Activated naive CD8-positive, alpha-beta T cell treated with anti-CD3 and anti-CD28 coated beads, Interleukin-2, amount 50 U/mL, for 16 hours (primary cell): ENCODE results near the gene TASOR.

Source experiments
- DNase-seq: peaks from one replicate; pipeline ENCODE4 v3.0.0-alpha.2; 2020; ENCODE audit warnings: low read depth, low spot score

TASOR gene

DNA sequence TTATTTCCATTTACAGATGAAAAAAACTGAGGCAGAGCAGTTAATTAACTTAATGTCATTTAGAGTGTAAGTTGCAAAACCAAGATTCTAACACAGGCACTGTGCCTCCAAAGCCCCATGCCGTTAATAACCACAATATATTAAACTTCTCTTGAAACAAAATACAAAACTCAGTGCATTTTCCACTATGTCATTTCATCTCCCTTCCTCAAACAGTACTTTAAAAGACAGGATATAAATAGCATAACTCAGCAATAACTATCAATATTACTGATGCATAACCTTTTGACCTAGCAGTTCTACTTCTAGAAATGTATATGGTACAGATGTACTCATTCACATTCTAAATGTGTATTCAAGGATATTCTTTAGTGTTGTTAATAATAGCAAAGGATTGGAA is 5.1 kb upstream of the TASOR start:
- no peak for DNase-seq

DNA sequence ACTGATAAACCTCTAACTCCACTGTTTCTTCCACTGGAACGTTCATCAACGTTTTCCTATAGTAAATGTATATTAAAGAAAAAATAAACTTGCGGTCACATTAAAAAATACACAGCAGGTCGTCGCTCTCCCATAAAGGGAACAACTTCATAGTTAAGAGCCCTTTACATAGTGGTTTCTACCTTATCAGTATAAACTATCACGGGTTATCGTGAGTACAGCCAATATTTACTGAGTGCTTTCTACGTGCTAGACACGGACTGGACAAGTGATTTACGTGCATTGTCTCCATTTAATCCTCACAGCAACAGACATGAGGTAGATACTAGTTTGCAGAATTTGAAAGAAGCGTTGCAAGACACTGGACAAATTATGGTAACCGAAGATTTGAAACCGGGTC is 964 bp upstream of the TASOR start:
- DNase-seq: no peak

DNA sequence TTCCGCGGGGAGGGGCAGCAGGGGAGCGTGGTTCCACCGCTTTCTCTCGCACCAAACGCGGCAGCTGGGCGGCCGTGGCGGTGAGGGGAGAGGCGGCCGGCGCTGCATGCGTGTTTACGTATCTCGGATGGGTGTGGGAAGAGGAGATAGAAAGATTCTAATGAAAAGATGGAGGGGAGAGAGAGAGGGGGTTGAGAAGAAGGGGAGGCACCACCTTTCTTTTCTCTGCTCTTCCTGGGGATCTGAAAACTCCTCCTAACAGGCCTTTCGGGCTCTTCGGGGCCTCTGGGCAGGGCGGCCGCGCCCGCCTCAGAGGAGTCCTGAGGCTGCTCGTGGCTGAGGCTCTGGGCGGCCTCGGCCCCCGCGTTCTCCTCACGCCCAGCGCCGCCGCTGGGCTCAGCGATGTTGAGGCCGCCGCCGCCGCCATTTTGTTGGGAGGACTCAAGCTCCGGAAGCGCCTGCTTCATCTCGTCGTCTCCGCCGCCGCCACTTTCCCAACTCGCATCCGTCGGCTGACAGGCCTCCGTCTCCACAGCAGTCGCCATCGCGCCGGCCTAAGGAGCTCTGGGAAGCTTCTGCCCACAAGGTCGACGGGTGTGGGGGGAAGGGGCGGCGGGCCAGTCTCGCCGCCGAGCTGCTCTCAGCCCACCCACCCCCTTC is 473 bp downstream of the TASOR start:
- peak; percentile 49 for DNase-seq

DNA sequence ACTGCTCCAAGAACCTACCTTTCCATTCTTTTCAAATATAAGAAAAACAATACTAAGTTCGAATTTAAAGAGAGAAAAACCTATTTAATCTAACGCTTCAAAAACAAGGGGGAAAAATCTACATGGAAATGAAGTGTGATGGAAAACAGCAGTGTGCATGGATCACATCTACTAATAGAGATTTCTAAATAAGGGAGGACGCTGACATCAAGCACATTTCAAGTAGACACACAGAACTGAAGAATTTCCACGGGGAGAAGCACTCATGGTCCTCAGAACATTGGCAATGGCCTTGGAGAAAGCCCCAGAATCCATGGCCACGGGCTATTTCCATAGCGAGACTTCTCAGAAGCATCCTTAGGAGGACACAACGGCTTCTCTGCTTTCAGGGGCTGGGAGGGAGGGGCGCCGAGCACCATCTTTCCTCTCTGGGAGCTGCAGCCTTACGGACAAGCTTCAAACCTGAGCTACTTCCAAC is 1.0 kb downstream of the TASOR start:
- DNase-seq: no peak

DNA sequence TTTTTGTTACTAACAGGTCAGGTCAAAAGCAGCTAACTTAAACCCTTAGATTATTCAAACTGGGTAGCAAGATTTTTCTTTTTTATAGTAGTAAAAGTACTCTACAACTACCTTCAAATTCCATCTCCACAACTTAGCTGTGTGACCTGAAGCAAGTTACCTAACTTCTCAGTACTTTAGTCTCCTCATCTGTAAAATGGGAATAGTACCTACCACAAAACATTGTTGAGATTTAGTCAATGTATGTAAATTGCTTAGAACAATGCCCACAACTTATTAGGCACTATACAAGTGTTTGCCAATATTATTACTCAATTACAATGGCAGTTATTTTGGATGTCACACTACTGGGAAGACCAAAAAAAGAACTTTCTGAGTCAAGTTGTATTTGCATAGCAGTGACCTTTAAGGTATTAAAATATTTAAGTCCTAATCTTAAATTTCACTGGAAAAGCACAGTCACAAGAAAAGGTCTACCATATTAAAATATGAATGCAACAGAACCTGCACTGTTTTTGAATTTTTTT is 2.9 kb downstream of the TASOR start:
- DNase-seq: no peak

DNA sequence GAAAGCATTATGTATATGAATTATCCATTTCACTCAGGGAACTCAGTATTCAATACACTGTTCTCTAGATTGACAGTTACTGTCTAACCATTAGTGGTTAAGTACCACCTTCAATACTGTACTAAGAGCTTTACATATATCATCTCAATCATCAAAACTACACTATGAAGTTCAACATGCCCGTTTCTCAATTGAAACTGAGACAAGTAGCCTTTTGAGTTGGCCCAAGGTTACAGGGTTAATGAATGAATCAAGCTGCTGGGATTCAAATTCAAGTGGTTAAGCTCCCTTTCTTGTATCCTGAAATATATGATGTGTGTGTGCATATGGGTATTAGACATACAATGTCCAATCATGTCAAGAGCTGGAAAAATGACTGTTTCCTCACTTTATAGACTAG is 5.8 kb downstream of the TASOR start:
- no peak for DNase-seq

DNA sequence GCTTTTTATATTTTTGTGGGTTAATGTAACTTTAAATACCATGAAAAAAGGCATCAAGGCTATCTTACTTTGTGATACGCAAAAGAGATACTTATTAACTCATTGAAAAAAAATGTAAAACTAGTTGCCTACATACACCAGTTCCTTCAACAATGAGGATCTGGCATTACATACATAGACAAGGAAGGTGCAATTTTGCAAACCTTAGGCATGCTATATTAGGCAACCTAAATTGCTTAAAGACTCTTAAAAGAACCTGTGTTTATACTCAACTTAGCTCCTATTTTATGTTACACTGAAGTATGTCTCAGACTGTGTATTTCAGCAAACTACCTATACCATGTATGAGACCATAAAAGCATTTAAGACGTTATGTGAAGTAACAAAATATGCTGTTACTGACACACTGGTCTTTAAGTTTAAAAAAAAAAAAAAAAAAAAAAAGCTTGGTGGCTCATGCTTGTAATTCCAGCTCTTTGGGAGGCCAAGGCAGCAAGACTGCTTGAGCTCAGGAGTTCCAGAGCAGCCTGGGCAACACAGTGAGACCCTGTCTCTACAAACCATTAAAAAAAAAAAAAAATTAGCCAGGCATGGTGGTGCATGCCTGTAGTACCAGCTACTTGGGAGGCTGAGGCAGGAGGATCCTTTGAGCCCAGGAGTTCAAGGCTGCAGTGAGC is 9.1 kb downstream of the TASOR start:
- DNase-seq: no peak

DNA sequence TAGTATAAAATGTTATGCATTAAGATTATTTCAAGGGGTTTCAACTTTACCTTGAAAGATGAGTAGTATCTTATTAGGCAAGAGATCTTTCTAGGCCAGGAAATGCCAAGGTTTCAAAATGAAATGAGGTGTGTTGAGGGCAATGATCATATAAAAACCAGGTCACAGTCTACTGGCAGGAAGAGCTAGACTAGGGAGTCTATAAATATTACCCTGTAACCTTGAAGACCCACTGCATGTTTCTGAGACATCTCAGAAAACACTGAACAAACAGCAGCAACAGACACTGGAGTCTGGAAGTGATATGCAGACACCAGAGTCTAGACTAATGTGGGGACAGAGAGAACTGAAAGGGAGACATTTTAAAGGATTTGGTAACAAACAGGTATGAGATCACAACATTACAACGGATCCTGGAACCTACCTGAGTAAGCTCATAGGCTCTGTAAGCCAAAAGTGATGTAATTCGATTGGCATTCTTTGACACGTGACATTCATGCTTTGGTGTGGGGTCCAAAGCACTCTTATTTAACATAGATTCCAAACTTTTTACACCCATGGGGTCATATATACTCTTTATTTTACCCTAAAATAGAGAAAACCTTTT is 15.0 kb downstream of the TASOR start:
- DNase-seq: no peak

DNA sequence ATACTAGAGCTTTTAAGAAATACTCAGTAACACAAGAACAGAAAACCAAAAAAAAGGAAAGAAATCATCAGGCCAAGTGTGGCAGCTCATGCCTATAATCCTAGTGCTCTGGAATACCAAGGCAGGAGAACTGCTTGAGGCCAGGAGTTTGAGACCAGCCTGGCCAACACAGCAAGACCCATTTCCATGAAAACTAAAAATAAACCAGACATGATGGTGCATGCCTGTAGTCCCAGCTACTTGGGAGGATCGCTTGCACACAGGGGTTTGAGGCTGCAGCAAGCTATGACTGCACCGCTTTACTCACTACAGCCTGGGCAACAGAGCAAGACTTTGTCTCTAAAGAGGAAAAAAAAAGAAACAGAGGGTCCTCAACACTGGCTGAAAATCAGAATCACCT is 18.2 kb downstream of the TASOR start:
- DNase-seq: no peak

DNA sequence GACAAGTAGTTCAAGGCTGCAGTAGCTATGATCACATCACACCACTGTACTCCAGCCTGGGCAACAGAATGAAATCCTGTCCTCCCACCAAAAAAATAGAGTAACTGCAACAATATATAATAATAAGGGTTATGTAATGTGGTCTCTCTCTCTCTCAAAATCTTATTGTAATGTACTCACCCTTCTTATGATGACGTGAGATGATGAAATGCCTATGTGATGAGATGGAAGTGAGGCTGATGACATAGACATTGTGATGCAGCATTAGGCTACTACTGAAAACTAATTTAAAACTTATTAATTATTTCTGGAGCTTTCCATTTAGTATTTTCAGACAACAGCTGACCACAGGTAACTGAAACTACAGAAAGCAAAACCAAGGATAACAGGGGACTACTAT is 27.4 kb downstream of the TASOR start:
- DNase-seq: no peak

DNA sequence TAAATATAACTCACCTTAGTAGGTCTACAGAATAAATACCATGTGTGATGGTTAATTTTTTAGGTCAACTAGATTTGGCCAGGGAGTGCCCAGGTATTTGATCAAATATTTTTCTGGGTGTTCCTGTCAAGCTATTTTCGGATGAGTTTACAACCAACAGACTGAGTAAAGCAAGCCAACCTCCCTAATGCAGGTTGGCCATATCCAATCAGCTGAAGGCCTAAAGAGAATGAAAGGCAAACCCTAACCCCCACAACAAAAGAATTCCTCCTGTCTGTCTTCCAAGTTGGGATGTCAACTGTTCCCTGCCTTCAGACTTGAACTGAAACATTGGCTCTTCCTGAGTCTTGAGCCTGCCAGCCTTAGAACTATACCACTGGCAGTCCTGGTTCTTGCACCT is 28.6 kb downstream of the TASOR start:
- no peak for DNase-seq

DNA sequence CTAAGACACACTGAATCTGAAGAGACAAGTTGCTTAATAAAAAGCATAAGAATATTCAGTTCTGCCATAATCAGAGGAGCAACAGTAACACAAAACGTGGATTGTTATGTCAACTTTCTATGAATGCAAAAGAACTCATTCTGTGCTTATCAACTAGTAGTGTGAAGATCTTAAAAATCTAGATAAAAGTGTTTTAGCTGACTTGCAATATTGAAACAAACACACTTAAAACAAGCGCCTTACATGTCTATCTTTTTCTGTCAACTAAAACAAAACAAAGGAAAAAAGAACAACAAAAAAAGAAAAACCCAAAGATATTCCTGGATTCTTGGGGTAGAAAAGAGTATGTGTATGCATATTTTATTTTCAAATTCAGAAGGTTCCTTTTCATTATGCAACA is 37.7 kb downstream of the TASOR start:
- DNase-seq: no peak

DNA sequence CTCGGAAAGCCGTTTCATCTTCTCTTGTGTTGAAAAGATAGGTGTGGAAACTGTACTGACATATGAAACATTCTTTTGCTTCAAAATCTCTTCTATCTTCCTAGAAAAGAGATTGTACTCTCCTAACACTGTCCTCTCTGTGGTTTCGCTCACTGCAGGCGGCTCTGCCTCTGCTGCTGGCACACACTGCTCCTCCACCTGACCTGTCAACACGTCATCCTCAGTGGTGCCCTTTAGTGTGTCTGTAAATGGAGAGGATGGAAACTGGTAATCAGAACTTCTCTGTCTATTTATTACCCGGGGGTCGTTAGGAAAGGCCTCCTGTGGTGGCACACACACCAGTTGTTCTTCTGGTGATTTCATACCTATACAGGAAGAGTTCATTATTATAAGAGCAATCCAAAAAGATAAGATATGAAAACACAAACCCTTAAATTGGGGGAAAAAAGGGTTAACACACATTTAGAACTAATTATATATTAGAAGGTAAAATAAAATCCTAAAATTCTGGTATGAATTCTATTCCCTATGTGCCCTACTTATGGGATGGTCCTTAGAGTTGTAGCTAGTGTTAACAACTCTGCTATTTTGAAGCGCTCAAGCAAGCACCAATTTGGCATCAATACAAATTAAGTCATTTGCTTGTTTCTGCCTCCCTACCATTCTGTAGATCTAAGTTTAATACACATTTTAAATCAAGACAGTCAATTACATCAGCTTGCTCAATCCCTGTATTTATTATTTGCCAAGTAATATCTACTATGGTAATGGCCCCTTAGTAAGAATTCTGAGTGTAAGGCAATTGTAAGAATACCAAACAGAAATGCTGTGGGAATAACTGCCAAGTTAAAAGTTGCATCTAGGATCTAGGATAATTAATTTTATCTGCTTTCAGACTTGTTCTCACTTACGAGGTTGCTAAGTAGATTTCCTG is 49.2 kb downstream of the TASOR start:
- DNase-seq: no peak
